Measurements from ENCODE around the gene AHR.

The AHR gene

DNA sequence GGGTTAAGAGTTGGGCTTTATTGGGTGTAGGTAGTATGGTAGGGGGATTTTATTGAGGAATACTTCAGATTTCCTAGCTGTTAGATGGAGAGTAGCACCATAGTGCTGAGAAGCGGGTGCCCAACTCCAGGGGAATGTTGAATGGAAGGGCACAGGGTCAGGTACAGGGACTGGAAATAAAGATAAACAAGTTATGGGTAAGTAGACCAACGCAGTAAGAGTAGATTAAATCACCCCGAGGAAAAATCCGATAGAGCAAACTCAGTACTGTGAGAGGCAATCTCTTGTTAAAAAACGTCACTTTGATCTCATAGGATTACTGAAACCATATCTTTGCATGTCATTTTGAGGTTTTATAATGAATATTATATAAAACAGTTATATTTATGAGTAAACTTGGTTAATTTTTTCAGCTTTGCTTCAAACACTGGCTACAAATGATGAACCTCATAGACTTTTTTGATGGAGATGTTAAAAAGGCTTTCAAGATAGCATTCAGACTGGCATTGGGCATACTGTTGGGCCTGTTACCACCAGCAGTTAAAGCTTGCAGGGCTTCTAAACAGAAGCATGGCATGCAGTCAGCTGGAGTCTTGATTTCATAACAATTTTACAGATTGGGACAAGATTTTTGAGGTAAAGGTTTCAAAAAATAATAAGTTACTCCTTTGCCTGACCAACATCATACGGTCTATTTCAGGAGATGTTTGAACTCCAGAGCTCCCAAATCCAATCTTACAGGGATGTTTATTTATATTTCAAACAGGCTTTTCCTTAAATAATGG, 7.1 kb downstream of the AHR start:
- DNase-seq, result no peak

DNA sequence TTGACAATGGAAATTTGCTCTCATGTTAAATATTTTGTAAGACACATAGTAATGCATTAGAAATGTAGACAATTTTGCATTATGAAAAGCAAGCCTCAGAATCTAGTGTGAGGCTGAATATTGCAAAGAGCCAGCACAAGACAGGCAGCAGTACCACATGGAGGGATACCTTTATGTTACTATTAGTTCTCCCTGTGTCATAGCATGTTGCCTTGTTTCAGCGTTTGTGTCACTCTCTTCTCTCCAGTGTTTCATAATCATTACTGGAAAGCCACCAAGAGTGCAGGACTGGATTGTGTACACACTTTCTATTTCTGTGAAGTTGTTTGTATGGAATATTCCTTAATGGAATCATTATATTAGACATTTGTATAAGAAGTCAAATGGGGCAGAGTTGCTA, 8.5 kb downstream of the AHR start:
- DNase-seq, result no peak

DNA sequence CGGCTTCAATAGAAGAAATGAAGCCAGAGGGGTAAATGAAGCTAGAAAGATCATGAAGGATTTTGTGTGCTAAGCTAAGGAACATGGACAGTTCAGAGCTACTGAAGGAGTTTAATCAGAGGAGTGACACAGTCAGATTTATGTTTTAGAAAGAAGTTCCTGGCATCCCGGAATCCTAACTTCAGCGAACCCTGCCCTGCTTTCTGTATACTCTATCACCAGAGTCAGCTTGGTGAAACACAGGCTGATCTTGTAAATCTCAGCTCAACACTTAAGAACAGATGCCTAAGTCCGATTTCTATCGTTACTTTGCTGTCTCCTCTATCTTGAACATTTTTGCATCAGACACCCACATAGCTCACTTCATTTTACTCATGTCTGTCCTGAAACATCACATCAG, 9.1 kb downstream of the AHR start:
- no peak for DNase-seq

DNA sequence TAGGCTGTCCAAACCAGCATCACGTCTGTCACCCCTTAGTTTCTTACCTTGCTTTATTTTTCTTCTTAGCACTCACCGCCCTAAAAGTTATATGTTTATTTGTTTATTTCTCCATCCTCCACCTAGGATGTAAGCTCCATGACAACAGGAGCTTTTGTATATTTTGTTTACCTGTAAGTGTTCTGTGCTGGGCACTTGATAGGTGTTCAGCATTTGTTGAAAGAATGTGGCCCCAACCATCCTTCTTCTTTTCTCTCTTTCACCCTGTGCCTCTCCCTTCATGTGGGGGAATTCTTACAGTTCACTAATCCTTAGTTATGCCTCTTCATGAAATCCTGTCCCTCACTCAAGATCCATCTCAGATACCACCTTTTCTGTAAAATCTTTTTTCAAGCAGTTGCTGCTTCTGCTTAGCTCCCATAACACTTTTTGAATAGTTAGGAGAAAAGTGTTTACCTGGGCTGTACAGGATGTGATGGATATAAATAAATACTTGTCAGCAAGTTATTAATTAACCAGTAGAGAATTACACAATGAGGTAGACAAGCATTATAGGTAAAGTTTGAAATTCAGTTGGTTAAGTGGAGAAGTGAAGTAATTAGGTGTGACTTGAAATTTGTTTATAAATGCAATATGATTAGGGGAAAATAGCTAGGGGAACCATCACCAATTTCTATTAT, 9.7 kb downstream of the AHR start:
- DNase-seq, result no peak

DNA sequence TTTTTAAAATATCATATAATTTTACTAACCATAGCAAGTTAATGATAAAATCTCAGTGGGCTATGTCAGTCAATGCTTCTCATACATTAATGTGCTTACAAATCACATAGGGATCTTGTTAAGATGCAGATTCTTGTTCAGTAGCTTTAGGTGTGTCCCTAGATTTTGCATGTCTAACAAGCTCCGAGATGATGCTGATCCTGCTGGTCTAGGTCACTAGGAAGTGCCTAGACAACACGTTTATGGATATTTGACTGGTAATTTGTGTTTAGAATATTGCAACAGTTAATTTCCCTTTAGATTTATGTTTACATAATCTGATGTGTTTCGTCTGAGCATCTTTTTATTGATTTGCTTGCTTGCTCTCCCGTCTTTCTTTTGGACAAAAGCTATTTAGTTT, 12.7 kb downstream of the AHR start:
- DNase-seq, result no peak

DNA sequence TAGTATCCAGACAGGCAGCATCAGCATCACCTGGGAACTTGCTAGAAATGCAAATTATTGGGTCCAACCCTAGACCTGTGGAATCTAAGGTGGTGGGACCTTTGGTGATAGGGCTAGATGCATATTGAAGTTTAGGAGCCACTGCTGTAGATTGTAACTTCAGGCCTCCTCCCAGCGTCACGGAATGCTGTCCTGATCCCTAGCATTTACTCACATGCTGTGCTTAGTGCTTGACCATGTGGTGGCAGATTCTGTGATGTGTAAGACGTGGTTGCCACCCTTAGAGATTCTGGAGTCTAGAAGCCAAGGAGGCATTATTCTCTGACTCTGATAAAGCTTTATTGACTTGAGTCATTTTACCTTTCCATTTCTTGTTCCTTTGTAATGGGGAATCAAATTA, 13.5 kb downstream of the AHR start:
- DNase-seq, result no peak

DNA sequence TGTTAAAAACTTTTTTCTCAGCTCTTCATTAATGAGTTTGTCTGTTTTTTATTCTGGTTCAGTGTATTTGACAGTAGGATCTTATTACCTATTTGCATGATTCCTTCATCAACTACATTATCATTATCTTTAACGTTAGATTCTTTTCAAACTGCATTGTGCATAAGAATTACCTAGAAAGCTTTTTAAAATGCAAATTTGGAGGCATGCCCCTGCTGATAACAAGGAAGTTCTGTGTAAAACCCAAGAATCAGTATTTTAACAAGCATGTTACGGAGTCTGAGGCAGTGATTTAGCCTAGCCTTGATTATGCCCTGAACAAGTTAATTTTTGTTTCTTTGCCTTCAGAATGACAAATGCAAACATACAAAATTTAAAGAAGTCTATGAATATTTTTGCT, 14.2 kb downstream of the AHR start:
- DNase-seq, result no peak

DNA sequence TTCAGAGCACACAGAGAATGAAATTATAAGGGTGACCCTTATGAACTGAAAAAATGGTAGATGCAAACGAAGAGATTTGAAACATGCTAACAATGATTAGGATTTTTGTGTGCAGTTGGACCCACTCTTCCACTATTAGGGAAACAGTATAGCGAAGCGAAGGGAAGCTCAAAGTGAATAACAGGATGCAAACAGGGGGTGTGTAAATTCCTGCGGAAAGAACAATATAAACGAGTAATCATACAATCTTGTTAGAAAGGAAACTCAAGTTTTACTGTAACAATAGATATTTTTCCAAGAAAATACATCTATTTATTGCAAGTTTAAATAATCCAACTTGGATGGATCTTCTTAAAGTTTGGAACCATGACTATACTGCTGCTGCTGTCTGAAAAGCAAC, 14.7 kb downstream of the AHR start:
- no peak for DNase-seq

DNA sequence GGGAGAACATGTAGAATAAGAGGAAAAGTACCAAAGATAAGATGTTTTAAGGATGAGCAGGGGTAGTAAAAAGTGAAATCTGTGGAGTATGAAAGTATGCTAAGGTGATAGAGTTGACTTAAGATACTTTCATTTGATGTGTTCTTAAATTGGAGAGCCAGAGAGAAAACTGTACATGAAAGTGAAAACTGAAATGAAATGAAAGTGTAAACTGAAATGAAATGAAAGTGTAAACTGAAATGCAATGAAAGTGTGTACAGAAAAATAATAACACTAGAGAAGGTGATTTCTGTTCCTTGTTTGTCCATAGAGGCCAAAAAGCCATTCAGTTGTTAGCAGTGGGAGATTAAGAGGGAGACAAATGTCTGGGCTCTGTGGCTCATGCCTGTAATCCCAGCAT, 17.5 kb downstream of the AHR start:
- no peak for DNase-seq

DNA sequence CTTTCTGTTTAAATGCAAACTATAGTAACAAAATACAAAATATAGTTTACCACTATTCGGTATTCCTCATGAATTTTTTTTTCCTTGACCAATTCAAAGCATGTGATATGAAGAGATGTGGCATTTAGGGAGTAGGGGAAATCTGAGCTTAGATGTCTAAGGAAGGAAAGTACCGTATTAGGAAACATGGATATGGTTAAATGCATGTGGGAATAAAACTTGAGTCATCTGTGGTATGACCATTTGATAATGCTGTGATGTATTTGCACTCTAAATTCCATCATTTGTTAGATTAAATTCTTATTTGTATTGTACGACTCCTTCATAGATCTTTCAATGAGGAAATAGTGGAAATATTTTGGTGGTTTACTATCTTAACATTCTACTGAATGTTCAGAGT, 19.7 kb downstream of the AHR start:
- no peak for DNase-seq

DNA sequence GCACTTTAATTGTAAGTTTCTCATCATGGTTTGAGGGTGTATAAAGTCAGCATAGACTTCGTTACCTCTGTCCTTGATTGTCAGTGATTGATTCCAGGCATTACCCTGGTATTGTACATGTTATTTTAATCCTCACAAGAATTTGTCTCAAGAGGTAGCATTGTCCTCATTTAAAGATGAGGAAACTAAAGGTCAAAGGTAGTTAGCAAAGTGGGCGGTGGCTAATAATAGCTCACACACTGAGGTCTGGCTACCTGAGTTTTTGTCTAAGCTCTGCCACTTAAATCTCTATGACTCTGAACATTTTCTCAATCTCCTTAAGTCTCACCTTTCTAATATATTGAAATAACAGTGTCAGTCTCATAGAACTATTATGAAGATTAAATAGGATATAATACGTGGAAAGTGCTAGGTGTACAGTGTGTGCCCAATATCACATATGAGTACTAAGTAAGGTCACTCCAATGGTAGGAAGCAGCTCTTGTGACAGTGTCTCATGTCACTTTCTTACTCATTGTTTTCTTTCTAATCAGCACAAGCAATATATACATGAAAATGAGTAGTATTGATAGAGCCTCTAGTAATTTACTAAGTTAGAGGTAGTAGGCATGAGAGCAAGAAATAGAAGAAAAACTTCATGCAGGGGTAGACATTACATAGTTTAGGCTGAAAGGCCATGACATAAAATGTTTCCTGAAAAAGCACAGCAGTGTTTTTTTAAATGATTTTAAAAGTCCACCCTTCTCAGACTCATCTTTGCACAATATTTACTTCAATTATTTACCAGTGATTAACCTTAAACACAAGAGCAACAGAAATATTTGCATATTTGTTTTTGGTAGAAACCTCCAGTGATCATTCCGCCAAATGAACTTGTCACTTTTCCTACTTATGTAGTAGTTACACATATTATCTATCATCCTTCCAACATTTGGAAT, 21.0 kb downstream of the AHR start:
- no peak for DNase-seq

DNA sequence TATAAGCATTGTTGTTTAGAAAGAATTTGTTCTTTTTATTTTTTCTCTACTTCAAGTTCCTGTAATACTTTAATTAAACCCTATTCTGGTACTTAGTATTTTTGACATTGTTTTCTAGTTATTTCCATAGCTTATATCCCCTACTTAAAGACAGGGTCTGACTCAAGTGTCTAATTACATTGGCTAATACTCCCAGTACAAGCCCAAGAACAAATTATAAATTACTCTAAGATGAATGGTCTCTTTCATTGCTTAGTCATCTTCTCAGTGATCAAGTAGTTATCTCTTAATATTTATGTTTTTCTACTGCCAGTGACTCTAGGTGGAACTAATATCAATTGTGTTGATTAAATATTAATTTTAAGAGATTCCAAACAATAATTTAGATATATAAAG, 21.6 kb downstream of the AHR start:
- no peak for DNase-seq

DNA sequence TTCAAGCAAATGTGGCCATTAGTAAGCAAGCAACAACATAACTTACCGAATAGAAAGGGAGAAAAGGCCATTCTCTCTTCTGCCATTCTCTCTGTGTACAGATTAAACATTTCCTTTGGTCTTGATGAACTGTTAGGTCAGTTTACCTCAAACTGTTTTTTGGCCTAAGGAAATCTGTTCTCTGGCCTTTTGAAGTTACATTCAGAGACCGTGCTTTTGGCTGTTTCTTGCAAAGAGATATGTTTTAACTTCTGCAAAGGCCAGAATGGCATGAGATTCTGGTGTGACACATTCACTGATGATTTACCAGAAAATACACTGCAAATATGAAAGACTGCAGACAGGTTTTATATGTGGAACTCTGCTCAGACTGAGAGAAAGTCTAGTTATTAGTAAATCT, 22.2 kb downstream of the AHR start:
- DNase-seq, result no peak

DNA sequence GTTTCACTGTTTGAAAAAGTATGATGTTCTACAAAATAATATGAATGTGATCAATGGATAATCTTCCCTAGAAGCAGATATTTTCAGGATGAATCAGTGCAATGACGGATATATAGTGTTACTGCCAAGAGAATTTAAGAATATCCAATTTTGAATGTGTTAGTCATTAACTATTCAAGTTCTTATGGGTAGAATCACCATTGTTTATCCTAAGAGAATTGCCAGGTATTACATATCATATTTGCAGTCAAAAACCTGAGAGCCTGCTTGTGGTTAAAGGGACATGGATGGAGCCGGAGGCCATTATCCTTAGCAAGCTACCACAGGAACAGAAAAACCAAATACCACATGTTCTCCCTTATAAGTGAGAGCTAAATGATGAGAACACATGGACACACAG, 26.9 kb downstream of the AHR start:
- DNase-seq, result no peak

DNA sequence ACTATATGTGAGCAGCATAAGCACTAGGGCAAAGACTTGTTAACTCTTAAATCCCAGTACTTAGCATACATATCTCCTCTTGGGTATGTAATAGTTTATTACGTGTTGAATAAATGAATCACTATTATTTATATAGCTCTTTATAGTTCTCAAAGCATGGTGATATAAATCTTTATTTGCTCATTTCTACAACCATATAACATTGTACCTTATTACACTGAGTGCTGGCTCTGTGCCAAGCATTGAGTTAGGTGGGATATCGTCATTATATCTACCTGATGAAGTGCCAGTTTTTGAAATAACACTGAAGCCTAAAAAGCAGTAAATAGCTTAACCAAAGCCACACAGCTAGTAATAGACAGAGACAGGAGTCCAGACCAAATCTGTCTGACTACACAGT, 27.9 kb downstream of the AHR start:
- no peak for DNase-seq

DNA sequence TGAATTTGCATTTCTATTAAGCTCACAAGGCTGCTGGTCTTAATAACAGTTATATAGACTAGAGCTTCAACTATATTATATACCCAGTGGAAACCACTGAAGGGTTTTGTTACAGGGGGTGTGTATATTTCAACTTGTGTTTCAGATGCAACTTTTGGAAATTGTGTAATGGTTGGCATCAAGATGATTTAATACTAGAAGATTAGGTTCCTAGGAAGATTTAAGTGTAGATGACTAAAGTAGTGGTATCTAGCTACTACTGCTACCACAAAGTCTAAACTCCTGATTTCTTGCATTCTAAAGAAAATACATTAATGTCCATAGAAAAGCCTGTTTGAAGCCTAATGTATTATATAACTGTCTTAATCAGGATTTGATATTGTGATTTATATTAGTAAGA, 30.2 kb downstream of the AHR start:
- no peak for DNase-seq

DNA sequence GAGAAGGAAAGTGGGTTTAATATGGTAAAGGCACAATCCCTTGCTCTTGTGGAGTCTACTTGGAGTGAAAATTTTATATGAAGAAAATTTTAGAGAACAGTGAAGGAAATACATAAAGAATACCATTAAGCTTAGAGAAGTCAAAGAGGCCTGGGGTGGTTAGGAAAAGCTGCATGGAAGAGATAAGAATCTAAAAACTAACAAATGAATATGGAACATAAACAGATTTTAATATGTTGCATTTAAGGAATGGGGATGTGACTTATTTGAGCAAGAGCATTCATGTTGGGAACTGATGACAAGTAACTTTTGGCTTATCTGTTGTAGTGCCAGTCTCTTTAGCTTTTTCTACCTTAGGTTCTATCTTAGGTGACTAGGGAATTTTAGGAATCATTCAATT, 31.0 kb downstream of the AHR start:
- no peak for DNase-seq

DNA sequence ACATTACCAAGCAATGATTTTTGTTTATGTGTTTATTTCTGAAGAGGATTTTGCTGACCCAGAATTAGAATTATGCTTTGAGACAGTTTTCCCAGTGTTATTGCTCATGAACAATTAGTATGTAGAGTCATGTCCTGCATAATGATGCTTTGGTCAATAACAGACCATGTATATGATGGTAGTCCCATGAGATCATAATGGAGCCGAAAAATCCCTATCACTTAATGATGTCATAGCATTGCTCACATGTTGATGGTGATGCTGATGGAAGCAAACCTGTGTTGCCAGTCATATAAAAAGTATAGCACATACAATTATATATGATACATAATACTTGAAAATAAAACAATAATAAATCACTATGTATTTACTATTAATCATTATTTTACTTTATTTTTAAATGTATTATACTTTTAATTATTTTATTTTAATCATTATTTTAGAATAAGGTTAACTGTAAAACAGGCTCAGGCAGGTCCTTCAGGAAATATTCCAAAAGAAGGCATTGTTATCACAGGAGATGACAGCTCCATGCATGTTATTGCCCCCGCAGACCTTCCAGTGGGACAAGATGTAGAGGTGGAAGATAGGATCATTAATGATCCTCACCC, 33.5 kb downstream of the AHR start:
- DNase-seq, result no peak

DNA sequence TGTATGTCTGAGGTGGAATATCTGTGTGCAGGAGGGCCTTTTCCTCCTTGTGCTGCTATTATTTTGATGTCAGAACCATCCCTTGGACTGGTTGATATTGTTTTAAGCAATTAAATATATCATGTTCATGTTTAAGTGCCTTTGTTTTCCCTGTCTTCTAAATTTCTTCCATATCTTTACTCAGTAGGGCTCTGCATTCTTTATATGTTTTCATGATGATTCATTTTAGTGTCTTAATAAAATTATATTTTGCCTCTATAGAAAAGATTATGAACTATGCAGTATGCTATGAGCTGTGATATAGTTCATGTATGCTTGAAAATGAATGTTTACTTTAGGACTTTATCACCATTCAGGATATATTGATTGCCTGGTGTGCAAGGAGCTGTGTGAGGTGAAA, 34.8 kb downstream of the AHR start:
- DNase-seq, result no peak

DNA sequence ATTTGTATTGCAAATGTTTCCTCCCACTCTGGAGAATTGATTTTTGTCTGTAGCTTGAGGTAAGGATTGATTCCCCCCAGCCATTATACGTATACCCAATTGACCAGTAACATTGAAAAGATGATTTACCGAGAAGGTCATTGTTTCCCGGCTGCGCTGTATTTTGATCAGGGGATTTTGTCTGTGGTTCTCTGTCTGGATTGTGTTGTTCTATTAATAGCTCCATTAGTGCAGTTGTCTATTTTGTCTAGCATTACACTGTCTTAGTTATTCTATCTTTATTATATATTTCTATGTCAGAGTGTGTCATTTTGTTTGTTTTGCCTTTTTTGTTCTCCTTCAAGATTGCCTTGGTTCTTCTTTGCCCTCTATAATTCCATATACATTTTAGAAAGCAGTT, 37.7 kb downstream of the AHR start:
- DNase-seq, result no peak

DNA sequence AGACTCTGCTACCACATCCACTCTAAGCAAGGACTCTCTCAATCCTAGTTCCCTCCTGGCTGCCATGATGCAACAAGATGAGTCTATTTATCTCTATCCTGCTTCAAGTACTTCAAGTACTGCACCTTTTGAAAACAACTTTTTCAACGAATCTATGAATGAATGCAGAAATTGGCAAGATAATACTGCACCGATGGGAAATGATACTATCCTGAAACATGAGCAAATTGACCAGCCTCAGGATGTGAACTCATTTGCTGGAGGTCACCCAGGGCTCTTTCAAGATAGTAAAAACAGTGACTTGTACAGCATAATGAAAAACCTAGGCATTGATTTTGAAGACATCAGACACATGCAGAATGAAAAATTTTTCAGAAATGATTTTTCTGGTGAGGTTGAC, 40.7 kb downstream of the AHR start:
- no peak for DNase-seq

DNA sequence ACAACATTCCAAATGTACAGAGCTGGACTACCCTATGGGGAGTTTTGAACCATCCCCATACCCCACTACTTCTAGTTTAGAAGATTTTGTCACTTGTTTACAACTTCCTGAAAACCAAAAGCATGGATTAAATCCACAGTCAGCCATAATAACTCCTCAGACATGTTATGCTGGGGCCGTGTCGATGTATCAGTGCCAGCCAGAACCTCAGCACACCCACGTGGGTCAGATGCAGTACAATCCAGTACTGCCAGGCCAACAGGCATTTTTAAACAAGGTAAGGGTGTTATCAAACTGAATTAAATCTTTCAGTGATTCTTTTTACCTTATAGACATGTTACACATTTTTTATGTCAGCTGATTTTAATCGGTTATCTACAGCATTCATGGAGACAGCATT, 41.5 kb downstream of the AHR start:
- no peak for DNase-seq

DNA sequence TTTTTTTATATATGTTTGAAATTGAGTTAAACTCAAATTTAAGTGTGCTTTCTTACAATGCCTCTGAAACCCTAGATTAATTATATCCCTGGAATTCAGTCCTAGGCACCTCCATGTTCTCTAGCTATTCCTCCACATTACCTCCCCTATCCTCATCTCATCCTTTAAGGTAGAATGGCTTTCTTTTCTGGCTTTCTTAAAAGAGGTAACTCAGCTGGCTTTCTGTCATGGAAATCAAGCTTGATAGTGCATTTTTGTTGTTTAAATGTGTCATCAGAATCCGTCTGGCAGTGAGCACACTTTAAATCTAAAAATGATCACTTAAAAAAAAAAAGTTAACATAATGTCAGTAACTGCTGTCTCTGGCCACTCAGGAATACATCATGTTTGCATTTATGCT, 42.2 kb downstream of the AHR start:
- no peak for DNase-seq
